Mesodermal cell (in vitro differentiated cells): ENCODE data around the gene MAP6.

ENCODE experiments used
- H3K27ac ChIP-seq: 2 replicates; pipeline ENCODE4 v1.7.0; 2013; ENCODE audit warnings: mild to moderate bottlenecking, low read depth, low read length, moderate library complexity; ENCODE audit not compliant: severe bottlenecking
- H3K36me3 ChIP-seq: 2 replicates; pipeline ENCODE4 v1.7.1; 2013; ENCODE audit warnings: mild to moderate bottlenecking, low read length, moderate library complexity; ENCODE audit not compliant: control insufficient read depth, insufficient read depth
- H3K4me1 ChIP-seq: one replicate; pipeline ENCODE4 v1.7.1; 2013; ENCODE audit warnings: mild to moderate bottlenecking, low read length; ENCODE audit not compliant: insufficient read depth, control insufficient read depth, poor library complexity, severe bottlenecking
- H3K4me3 ChIP-seq: 2 replicates; pipeline ENCODE4 v1.7.0; 2013; ENCODE audit warnings: low read length, control low read depth, mild to moderate bottlenecking; ENCODE audit not compliant: insufficient read depth, poor library complexity, severe bottlenecking; ENCODE audit errors: extremely low read depth
- H3K9me3 ChIP-seq: 2 replicates; pipeline ENCODE4 v1.7.1; 2013; ENCODE audit warnings: mild to moderate bottlenecking, low read length, moderate library complexity; ENCODE audit not compliant: control insufficient read depth
- WGBS, 2 experiments: methylation state at CpG; one replicate each; pipeline ENCODE4 v1.1.5; 2013; ENCODE audit warnings: missing lambda C conversion rate in 2 of 2; ENCODE audit not compliant: insufficient coverage in 2 of 2; 5-methylcytosine and 5-hydroxymethylcytosine counted together

Gene MAP6

DNA sequence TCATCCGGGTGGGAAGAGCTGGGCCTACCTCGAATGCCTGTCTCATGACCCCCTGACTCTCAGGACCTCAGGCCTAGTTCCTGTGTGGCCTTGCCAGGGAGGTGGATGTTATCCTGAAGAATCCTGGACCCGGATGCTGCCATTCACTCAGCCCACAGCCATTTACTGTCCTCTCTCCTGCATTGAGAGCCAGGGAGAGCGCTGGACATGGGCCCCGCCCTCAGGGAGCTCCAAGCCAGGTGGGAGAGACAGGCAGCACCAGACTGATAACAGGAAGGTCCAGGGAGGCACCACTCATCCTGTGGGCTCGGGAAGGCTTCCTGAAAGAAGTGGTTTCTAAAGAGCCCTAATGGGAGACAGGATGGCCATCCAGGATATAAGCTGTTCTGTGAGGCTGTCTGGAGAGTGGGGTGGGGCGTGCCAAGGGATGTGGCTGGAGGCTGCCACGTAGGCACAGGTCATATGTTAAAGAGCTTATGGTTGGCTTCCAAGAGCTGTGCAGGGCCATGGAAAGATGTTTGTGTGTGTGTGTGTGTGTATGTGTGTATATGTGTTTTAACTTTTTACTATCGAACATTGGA lies 98.2 kb downstream of the MAP6 start:
- no peaks in the 10 kb centered on the region for H3K9me3 ChIP-seq
- WGBS, 2 experiments: 87 to 95% methylated on average over 5 to 7 of the region's 9 CpGs
- peak overlapping the region; percentile 41 for H3K27ac ChIP-seq
- H3K4me3 ChIP-seq: no peak overlapping the region
- H3K4me1 ChIP-seq: peaks cover 19% of the 10 kb centered on the region
- H3K36me3 ChIP-seq: peaks cover 89% of the 10 kb centered on the region

DNA sequence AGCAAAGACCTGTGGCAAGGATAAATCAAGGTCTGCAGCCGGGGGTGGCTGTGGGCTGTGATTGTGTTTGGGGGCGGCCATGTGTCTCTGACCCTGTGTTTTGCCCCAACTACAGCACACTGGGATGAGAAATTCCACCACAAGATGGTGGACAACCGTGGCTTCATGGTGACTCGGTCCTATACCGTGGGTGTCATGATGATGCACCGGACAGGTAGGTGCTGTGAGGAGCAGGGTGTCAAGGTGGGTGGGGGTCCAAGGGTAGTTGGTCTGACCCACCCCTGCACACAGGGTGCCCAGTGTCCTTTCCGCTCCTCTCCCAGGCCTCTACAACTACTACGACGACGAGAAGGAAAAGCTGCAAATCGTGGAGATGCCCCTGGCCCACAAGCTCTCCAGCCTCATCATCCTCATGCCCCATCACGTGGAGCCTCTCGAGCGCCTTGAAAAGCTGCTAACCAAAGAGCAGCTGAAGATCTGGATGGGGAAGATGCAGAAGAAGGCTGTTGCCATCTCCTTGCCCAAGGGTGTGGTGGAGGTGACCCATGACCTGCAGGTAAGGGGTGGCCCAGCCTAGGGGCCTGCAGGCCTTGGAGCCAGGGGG lies 100.1 kb downstream of the MAP6 start:
- Histone ChIP-seq H3K36me3 (peaks cover 92% of the 10 kb centered on the region), H3K4me3 (no peak overlapping the region), H3K27ac (no peak overlapping the region), H3K9me3 (no peaks in the 10 kb centered on the region), H3K4me1 (peaks cover 33% of the 10 kb centered on the region)
- 88 to 94% methylated on average over 8 to 11 of the region's 14 CpGs for WGBS, 2 experiments

DNA sequence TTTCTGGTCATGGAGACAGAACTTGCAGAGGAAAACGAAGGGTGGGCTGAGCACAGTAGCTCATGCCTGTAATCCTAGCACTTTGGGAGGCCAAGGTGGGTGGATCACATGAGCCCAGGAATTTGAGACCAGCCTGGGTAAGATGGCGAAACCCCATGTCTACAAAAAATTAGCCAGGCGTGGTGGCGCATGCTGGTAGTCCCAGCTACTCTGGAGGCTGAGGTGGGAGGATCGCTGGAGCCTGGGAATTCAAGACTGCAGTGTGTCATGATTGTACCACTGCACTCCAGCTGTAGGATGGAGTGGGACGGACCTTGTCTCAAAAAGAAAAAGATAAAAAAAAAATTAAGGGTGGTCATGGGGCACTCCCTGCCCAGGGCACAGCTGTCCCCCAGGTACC lies 100.9 kb downstream of the MAP6 start:
- Histone ChIP-seq H3K4me3 (no peak overlapping the region), H3K36me3 (peaks cover 92% of the 10 kb centered on the region), H3K27ac (peak overlapping the region; percentile 36), H3K9me3 (no peaks in the 10 kb centered on the region), H3K4me1 (peaks cover 33% of the 10 kb centered on the region)
- 96 to 98% methylated on average over 6 of the region's 6 CpGs for whole genome bisulfite sequencing, 2 experiments

DNA sequence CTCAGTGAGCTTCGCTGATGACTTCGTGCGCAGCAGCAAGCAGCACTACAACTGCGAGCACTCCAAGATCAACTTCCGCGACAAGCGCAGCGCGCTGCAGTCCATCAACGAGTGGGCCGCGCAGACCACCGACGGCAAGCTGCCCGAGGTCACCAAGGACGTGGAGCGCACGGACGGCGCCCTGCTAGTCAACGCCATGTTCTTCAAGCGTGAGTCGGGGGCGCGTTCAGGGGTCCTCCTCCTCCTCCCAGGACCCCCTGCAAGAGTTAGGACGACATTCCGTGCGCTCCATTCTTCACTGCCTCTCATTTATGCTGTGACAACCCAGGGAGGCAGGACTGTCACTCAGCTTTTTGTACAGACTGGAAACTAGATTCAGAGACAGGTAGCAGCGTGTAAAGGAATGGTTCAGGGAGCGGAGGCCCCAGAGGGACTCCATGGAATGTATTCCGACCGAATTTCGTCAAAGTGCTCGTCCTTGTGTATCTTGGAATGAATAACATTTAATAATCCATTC lies 102.0 kb downstream of the MAP6 start:
- peaks cover 84% of the 10 kb centered on the region for H3K36me3 ChIP-seq
- H3K27ac ChIP-seq: no peak overlapping the region
- H3K9me3 ChIP-seq: no peaks in the 10 kb centered on the region
- peaks cover 33% of the 10 kb centered on the region for H3K4me1 ChIP-seq
- 98 to 99% methylated on average over 27 to 29 of the region's 34 CpGs for WGBS, 2 experiments
- H3K4me3 ChIP-seq: no peak overlapping the region

DNA sequence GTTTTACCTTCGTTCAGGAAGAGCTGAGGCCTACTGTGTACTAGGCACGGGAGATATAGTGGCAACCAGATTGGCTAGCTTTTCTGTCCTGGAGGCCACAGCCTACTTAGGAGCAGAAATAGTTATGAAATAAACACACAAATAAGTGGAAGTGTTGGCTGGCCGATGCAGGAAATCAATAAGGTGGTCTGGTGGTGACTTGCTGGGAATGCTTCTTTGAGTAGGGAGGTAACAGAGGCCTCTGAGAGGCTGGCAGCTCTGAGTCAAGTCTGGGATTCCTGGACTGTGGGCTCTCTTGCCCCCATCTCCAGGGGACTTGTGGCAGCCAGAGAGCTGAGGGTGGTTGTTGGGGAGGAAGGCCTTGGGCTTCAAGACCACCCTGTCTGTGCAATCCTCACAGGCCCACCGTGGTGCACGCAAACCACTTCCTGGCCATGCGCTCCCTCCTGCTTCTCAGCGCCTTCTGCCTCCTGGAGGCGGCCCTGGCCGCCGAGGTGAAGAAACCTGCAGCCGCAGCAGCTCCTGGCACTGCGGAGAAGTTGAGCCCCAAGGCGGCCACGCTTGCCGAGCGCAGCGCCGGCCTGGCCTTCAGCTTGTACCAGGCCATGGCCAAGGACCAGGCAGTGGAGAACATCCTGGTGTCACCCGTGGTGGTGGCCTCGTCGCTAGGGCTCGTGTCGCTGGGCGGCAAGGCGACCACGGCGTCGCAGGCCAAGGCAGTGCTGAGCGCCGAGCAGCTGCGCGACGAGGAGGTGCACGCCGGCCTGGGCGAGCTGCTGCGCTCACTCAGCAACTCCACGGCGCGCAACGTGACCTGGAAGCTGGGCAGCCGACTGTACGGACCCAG lies 102.7 kb downstream of the MAP6 start:
- Histone ChIP-seq H3K9me3 (no peaks in the 10 kb centered on the region), H3K36me3 (peaks cover 77% of the 10 kb centered on the region), H3K4me1 (peaks cover 38% of the 10 kb centered on the region), H3K27ac (peak overlapping the region; percentile 97), H3K4me3 (no peak overlapping the region)
- WGBS, 2 experiments: 95% methylated on average over 42 to 43 of the region's 43 CpGs

DNA sequence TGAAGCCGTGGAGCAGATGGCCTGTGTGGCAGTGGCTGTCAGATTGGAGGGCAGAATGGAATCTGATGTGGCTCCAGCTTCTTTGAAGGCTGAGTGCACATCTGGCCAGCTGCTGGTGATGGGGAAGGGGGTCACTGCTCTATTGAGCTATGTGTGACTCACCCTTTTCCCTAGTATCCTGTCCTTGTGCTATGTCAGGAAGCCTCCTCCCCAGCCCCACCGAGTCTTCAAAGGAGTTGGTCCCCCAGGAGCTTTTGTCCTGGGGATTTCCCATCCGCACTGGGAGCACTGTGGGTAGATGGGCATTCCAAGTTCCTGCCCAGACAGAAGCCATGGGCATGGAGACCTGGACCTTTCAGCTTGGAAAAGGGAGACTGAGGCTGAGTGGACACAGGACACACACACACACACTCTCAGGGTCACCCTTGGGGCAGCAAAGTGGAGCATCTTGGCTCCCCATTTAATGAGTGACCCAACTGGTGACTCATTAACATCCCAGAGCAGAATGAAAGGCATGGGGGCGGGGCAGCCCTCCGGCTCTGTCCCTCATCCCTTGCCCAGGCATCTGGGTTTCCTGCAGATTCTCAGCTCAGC lies 103.5 kb downstream of the MAP6 start:
- Histone ChIP-seq H3K27ac (peak overlapping the region; percentile 97), H3K4me3 (peak overlapping the region; percentile 75), H3K4me1 (peaks cover 46% of the 10 kb centered on the region), H3K36me3 (peaks cover 68% of the 10 kb centered on the region), H3K9me3 (no peaks in the 10 kb centered on the region)
- WGBS, 2 experiments: 43 to 54% methylated on average over 4 of the region's 5 CpGs

DNA sequence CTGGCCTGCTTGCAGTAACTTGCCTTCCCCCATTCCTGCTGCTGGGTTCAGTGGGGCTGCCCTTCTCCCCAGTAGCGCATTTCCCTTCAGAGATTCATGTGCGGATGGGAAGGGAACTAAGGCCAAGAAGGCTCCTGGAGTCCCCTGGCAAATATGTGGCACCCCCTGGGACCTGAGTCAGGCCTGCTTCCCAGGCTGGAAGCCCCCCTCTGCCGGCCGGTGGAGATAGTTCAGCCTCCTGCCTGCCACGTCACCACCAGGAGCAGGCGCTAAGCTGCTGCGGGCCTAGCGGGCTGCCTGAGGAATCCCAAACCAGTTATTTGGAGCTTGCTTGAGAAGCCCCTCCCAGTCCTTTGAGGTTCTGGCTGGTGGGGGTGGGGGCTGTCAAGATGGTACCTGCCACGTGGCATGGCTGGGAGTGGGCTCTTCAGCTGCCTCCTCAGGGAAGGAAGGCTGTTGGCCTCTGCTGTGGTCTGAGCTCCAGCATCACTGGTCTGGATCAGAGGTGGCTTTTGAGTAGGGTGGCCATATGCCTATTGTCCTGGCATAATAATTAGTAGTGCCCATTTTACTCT lies 104.8 kb downstream of the MAP6 start:
- peak overlapping the region; percentile 75 for H3K4me3 ChIP-seq
- WGBS, 2 experiments: 5 to 6% methylated on average over 4 to 7 of the region's 9 CpGs
- peak overlapping the region; percentile 97 for H3K27ac ChIP-seq
- H3K9me3 ChIP-seq: no peaks in the 10 kb centered on the region
- H3K36me3 ChIP-seq: peaks cover 56% of the 10 kb centered on the region
- peaks cover 58% of the 10 kb centered on the region for H3K4me1 ChIP-seq

DNA sequence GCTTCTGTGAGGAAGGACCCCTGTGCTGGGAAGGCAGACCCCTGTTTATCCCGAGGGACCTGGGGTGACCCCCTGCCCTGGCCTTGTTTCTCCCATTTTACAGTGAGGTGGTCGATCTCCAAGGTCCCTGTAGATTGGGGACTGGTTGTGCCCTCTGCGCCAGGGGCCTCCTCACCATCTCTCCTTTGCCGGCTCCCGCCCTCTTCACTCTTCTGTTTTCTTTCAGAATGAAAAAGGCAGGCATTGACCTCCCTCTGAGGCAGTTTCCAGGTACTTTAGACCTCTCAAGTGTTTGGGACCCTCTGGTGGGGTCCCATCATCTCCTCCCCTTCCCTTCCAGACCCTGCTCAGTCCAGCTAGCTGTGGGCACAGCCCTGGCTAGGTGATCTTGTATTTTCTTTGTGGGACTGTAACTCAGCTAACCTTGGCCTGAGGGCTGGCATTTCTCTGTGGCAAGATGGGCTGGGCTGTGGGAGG lies 105.3 kb downstream of the MAP6 start:
- Histone ChIP-seq H3K4me3 (peak overlapping the region; percentile 75), H3K27ac (peak overlapping the region; percentile 97), H3K4me1 (peaks cover 63% of the 10 kb centered on the region), H3K9me3 (no peaks in the 10 kb centered on the region), H3K36me3 (peaks cover 51% of the 10 kb centered on the region)
- WGBS, 2 experiments: 0% methylated on average over 4 of the region's 5 CpGs

DNA sequence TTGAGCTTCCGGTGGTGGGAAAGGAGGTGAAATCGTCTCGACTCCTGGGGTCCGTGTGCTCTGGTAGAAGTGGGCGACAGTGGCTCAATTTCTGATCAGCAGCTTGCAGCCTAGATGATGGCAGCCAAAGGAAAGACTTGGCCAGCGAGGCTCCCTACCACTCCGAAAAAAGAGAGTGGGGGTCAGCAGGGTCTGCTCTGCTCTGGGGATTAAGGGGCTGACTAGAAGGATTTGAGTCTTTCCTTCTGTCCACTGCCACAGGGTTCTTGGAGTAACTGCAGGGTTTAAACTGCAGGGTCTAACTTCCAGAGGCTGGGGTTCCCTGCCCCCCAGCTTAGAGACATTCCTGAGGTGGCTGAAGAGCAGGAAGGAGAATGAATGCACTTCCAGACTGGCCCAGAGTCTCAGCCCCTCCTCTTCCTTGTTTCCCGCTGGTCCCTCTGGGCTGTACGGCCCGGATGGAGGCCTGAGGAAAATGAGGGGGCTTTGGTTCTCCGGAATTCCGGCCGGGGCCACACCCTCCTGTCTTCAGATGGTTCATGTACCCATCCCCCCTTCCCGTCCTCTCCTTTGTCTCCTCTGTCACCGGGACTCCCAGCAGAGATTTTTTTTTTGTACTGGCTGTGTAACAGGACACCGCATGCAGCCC lies 105.9 kb downstream of the MAP6 start:
- H3K9me3 ChIP-seq: no peaks in the 10 kb centered on the region
- peak overlapping the region; percentile 97 for H3K27ac ChIP-seq
- H3K36me3 ChIP-seq: peaks cover 45% of the 10 kb centered on the region
- 0 to 2% methylated on average over 7 to 11 of the region's 16 CpGs for WGBS, 2 experiments
- peaks cover 64% of the 10 kb centered on the region for H3K4me1 ChIP-seq
- peak overlapping the region; percentile 75 for H3K4me3 ChIP-seq
